AG04450 (cell line): Measurements from ENCODE around the gene ALB. TPM values are rescaled to one million over a fixed set of nuclear protein-coding genes. Genes with fewer than 3 reads are reported as not detected.

Source experiments
- CTCF ChIA-PET: fragments of 300-600, 350-600 bp; formaldehyde crosslinking; extraction: SDS; loops from one replicate; lab custom pipeline; 2022; ENCODE audit warnings: antibody characterized with exemption, inconsistent platforms; lab: Charles Lee
- POLR2A ChIA-PET: fragments of 350-600 bp; formaldehyde crosslinking; extraction: SDS; loops from one replicate; lab custom pipeline; 2021; ENCODE audit warnings: antibody characterized with exemption, inconsistent platforms; lab: Yijun Ruan, JAX
- DNase-seq: peaks from one replicate; pipeline ENCODE4 v3.0.0-alpha.2; 2011; ENCODE audit warnings: low read depth, low spot score
- H3K27ac ChIP-seq: one replicate; pipeline ENCODE4 v1.5.1; 2012; ENCODE audit warnings: low read depth, low read length, control low read depth
- H3K27me3 ChIP-seq: one replicate; pipeline ENCODE4 v1.6.0; 2012; ENCODE audit warnings: low read length; ENCODE audit not compliant: control insufficient read depth, insufficient read depth
- H3K4me3 ChIP-seq: 2 replicates; pipeline ENCODE4 v1.5.1; 2011; ENCODE audit warnings: mild to moderate bottlenecking, low read depth, low read length, control low read depth
- H3K9me3 ChIP-seq: 2 replicates; pipeline ENCODE4 v1.5.1; 2012; ENCODE audit warnings: low read length; ENCODE audit not compliant: control insufficient read depth, insufficient read depth
- polyA plus RNA-seq: library from polyadenylated mRNA; depleted of rRNA; stranded (reverse); fragments of >200 nt; gene quantifications from 2 replicates; pipeline ENCODE4 v1.2.3, GENCODE V29; 2011
- TF ChIP-seq, protein P1 (sequence below): IDR thresholded peaks from 2 replicates; pipeline ENCODE4 v1.5.1; 2011; ENCODE audit warnings: low read depth, low read length, control low read depth, inconsistent platforms

ALB gene
- polyA plus RNA-seq, 1 experiment = not detected

DNA sequence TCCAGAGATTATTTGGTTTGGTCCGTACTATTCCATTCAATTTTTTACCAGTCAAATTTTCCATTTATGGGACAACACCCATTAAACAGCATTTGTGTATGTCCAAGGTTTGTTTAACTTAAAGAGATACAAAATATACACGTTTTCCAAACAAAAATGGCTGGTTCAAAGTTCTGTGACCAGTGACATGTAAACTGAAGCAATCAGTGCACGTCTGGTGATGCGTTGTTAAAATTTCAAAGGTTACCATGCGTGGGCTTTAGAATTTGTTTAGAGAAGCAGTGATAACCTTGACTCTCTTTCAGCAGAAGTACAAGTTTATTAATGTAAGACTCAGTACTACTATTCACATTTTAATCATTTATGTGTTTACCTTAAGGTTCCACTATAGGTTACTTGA is 25.2 kb upstream of the ALB start:
- CTCF ChIA-PET = no interaction called here
- TF ChIP-seq, protein P1, sequence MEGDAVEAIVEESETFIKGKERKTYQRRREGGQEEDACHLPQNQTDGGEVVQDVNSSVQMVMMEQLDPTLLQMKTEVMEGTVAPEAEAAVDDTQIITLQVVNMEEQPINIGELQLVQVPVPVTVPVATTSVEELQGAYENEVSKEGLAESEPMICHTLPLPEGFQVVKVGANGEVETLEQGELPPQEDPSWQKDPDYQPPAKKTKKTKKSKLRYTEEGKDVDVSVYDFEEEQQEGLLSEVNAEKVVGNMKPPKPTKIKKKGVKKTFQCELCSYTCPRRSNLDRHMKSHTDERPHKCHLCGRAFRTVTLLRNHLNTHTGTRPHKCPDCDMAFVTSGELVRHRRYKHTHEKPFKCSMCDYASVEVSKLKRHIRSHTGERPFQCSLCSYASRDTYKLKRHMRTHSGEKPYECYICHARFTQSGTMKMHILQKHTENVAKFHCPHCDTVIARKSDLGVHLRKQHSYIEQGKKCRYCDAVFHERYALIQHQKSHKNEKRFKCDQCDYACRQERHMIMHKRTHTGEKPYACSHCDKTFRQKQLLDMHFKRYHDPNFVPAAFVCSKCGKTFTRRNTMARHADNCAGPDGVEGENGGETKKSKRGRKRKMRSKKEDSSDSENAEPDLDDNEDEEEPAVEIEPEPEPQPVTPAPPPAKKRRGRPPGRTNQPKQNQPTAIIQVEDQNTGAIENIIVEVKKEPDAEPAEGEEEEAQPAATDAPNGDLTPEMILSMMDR = no peak
- H3K9me3 ChIP-seq = no peaks in the 10 kb centered on the region
- no peak for DNase-seq
- H3K27ac ChIP-seq = no peak overlapping the region
- POLR2A ChIA-PET = no interaction called here
- H3K4me3 ChIP-seq = no peak overlapping the region
- H3K27me3 ChIP-seq = peaks cover 4% of the 10 kb centered on the region

- Histone ChIP-seq H3K27me3 (peaks cover 4% of the 10 kb centered on the region), H3K4me3 (no peak overlapping the region), H3K9me3 (no peaks in the 10 kb centered on the region), H3K27ac (no peak overlapping the region)
- no peak for DNase-seq
- POLR2A ChIA-PET = no interaction called here
- TF ChIP-seq, protein P1 = no peak
- CTCF ChIA-PET = no interaction called here
Observed at GRCh38 chr4:73379946-73380345, 24.1 kb upstream of the ALB start.

DNA sequence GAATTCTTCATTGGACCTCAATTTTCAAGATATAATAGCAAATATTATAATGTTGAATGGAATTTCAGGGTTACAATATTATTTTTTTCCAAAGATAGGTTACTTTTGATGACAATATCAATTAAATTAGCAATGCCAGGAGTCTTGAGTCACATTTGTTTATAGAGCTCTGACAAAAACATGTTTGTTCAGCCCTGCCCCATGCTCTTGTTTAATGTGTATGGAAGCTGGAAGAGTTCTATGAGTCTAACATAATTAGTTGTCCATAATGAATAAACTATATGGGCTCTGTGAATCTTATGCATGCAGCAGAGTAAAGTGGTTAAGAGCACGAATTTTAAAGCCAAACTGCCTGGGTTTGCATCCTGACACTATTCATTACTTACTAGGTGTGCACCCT is 22.9 kb upstream of the ALB start:
- DNase-seq = no peak
- Histone ChIP-seq H3K27me3 (peaks cover 4% of the 10 kb centered on the region), H3K9me3 (no peaks in the 10 kb centered on the region), H3K4me3 (no peak overlapping the region), H3K27ac (no peak overlapping the region)
- CTCF ChIA-PET = no interaction called here
- TF ChIP-seq, protein P1 = no peak
- POLR2A ChIA-PET = no interaction called here

DNA sequence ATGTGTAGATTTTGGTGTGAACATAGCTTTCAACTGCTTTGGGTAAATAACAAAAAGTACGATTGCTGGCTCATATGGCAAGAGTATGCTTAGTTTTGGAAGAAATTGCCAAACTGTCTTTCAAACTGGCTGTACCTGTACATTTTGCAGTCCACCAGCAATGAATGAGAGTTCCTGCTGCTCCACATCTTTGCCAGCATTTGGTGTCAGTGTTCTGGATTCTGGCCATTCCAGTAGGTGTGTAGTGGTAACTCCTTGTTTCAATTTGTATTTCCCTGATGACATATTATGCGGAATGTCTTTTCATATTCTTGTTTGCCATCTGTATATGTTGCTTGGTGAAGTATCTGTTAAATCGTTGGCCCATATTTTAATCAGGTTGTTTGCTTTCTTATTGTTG is 20.6 kb upstream of the ALB start:
- no peak overlapping the region for H3K4me3 ChIP-seq
- H3K9me3 ChIP-seq = no peaks in the 10 kb centered on the region
- no peaks in the 10 kb centered on the region for H3K27me3 ChIP-seq
- ChIA-PET POLR2A (no interaction called here), CTCF (no interaction called here)
- no peak for DNase-seq
- H3K27ac ChIP-seq = no peak overlapping the region
- TF ChIP-seq, protein P1 = no peak

DNA sequence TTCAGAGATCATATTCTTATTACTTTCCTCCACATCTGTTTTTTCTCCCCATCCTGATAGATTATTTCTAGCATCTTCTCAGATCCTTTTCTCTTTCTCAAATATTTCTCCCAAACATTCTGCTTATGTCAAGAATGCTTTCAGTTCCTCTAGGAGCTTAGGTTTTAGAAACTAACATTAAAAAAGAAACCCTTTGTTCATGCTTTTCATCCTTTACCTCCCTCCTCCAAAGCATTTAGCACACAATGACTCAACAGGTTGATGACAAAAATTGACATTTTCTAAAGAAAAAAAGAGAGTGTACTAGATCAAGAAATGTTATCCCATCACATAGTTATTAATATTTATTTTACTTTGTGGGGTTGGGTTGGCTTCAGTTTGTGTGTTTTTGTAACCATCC is 16.5 kb upstream of the ALB start:
- Histone ChIP-seq H3K9me3 (no peaks in the 10 kb centered on the region), H3K27me3 (no peaks in the 10 kb centered on the region), H3K27ac (no peak overlapping the region), H3K4me3 (no peak overlapping the region)
- no peak for DNase-seq
- CTCF ChIA-PET = no interaction called here
- TF ChIP-seq, protein P1 = no peak
- POLR2A ChIA-PET = no interaction called here
